ENCODE results near the gene IGSF9.

The IGSF9 gene

DNA sequence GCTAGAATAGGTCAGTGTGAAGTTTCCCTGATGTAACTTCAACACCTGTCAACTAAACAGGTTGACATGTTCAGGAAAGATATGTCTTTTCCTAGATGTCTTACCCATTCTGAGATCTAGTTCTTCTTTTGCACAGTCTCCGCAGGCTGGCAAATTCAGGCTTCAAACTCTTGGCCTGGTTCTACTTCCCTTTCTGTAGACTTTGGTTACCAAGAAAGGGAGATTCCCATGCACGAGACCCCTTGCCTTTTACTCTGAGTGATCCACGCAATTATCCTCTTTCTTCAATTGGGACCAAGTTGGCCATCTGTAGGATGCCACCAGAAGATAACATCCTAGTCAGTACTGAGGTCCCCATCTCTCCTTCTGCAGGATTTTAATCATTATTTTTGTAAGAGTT lies 47.5 kb downstream of the IGSF9 start:
- H3K27ac ChIP-seq (ENCODE audit: low read length), result no peak overlapping the region
- DNase-seq, result no peak
- H3K9me2 ChIP-seq (replicated peaks; ENCODE audit: insufficient read depth, low read length), result no peaks in the 10 kb centered on the region
- no peaks in the 10 kb centered on the region for H3F3A ChIP-seq (ENCODE audit: insufficient read depth, low read length)
- H3K4me1 ChIP-seq (ENCODE audit: low read length), result no peaks in the 10 kb centered on the region
- no peaks in the 10 kb centered on the region for H3K79me2 ChIP-seq (ENCODE audit: low read length)
- H2AFZ ChIP-seq (ENCODE audit: low read length), result no peak overlapping the region
- H3K27me3 ChIP-seq (replicated peaks; ENCODE audit: insufficient read depth, low read length), result no peaks in the 10 kb centered on the region
- H4K20me1 ChIP-seq (ENCODE audit: insufficient read depth, low read length), result no peaks in the 10 kb centered on the region
- no peaks in the 10 kb centered on the region for H3K9me3 ChIP-seq (replicated peaks; ENCODE audit: insufficient read depth, low read length)
- no peak overlapping the region for H3K4me2 ChIP-seq (ENCODE audit: low read depth, low read length)
- no peak overlapping the region for H3K4me3 ChIP-seq (ENCODE audit: low read length)
- no peaks in the 10 kb centered on the region for H3K36me3 ChIP-seq (replicated peaks; ENCODE audit: insufficient read depth, low read length)
- H3K9ac ChIP-seq (ENCODE audit: low read length), result no peak overlapping the region
- TF ChIP-seq EZH2 (optimal IDR thresholded peaks at IDR 0.05; ENCODE audit: low read depth, low read length) (no peak), EZH2phosphoT487 (IDR thresholded peaks at IDR 0.05; ENCODE audit: low read length) (no peak)
- TF ChIP-seq, protein P1, sequence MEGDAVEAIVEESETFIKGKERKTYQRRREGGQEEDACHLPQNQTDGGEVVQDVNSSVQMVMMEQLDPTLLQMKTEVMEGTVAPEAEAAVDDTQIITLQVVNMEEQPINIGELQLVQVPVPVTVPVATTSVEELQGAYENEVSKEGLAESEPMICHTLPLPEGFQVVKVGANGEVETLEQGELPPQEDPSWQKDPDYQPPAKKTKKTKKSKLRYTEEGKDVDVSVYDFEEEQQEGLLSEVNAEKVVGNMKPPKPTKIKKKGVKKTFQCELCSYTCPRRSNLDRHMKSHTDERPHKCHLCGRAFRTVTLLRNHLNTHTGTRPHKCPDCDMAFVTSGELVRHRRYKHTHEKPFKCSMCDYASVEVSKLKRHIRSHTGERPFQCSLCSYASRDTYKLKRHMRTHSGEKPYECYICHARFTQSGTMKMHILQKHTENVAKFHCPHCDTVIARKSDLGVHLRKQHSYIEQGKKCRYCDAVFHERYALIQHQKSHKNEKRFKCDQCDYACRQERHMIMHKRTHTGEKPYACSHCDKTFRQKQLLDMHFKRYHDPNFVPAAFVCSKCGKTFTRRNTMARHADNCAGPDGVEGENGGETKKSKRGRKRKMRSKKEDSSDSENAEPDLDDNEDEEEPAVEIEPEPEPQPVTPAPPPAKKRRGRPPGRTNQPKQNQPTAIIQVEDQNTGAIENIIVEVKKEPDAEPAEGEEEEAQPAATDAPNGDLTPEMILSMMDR (IDR thresholded peaks at IDR 0.05; ENCODE audit: low read length), result no peak

DNA sequence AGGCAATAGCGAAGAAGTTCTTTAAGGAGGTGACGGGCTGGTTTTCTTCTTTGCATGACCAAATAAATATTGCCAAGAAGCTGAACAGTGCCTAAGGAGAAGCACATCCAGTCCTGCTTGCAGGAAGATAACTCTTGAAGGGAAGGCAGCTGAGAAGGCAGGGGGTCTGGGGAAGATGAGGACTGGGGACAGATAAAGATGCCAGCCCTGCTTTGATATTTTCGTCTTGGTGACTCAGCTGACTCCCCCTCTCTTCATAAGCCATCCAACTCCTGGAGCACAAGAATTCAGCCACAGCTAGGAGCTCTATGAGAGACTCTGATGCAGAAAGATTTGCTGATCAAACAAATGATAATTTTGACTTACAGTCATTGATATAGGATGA lies 48.9 kb downstream of the IGSF9 start:
- DNase-seq, result no peak
- H3K4me3 ChIP-seq (ENCODE audit: low read length), result no peak overlapping the region
- no peak overlapping the region for H3K9ac ChIP-seq (ENCODE audit: low read length)
- no peak overlapping the region for H3K27ac ChIP-seq (ENCODE audit: low read length)
- H3F3A ChIP-seq (ENCODE audit: insufficient read depth, low read length), result no peaks in the 10 kb centered on the region
- H3K27me3 ChIP-seq (replicated peaks; ENCODE audit: insufficient read depth, low read length), result no peaks in the 10 kb centered on the region
- no peaks in the 10 kb centered on the region for H3K9me3 ChIP-seq (replicated peaks; ENCODE audit: insufficient read depth, low read length)
- TF ChIP-seq EZH2 (optimal IDR thresholded peaks at IDR 0.05; ENCODE audit: low read depth, low read length), result no peak
- no peak for TF ChIP-seq EZH2phosphoT487 (IDR thresholded peaks at IDR 0.05; ENCODE audit: low read length)
- TF ChIP-seq, protein P1 (IDR thresholded peaks at IDR 0.05; ENCODE audit: low read length), result no peak
- no peaks in the 10 kb centered on the region for H3K4me1 ChIP-seq (ENCODE audit: low read length)
- H2AFZ ChIP-seq (ENCODE audit: low read length), result no peak overlapping the region
- no peak overlapping the region for H3K4me2 ChIP-seq (ENCODE audit: low read depth, low read length)
- no peaks in the 10 kb centered on the region for H4K20me1 ChIP-seq (ENCODE audit: insufficient read depth, low read length)
- no peaks in the 10 kb centered on the region for H3K79me2 ChIP-seq (ENCODE audit: low read length)
- no peaks in the 10 kb centered on the region for H3K36me3 ChIP-seq (replicated peaks; ENCODE audit: insufficient read depth, low read length)
- no peaks in the 10 kb centered on the region for H3K9me2 ChIP-seq (replicated peaks; ENCODE audit: insufficient read depth, low read length)

DNA sequence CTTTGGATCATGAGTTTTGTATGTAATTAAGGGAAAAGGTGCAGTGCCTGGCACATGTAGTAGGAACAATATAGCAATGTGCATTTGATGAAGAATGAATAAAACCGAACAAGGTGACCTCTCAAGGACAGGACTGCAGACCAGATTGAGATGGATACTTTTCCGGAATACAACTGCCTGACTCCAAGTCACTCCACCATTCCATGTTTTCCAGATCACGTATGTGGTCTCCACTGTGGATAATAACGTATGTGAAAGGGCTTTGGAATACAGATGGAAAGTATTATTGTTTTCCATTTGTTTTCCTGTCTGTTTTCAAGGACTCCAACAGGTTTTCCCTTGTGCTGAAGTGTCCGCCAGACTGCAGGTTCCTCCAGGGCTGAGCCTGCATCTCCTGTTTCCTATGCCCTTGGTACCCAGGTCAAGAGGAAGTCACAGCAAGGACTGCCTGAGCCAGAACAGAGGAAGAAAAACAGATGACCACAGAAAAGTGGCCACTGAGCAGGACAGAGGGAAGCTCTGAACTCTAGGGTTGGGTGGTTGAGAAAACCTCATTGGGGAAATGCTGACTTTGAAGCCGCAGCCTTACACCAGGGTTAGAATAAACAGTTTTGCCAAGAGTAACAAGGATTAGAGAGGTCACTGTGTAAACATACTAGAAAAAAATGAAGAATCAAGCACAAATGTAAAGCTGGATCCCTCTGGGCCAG lies 49.4 kb downstream of the IGSF9 start:
- Histone ChIP-seq H3K4me1 (ENCODE audit: low read length) (peaks cover 5% of the 10 kb centered on the region; the same call in 1 of the 2 replicates), H3K9me3 (replicated peaks; ENCODE audit: insufficient read depth, low read length) (no peaks in the 10 kb centered on the region), H2AFZ (ENCODE audit: low read length) (no peak overlapping the region), H3K79me2 (ENCODE audit: low read length) (no peaks in the 10 kb centered on the region), H3K9ac (ENCODE audit: low read length) (no peak overlapping the region), H3K27ac (ENCODE audit: low read length) (no peak overlapping the region), H3F3A (ENCODE audit: insufficient read depth, low read length) (no peaks in the 10 kb centered on the region), H3K9me2 (replicated peaks; ENCODE audit: insufficient read depth, low read length) (no peaks in the 10 kb centered on the region), H3K27me3 (replicated peaks; ENCODE audit: insufficient read depth, low read length) (no peaks in the 10 kb centered on the region), H3K4me3 (ENCODE audit: low read length) (no peak overlapping the region), H3K36me3 (replicated peaks; ENCODE audit: insufficient read depth, low read length) (no peaks in the 10 kb centered on the region), H4K20me1 (ENCODE audit: insufficient read depth, low read length) (no peaks in the 10 kb centered on the region), H3K4me2 (ENCODE audit: low read depth, low read length) (no peak overlapping the region)
- TF ChIP-seq EZH2 (optimal IDR thresholded peaks at IDR 0.05; ENCODE audit: low read depth, low read length) (no peak), EZH2phosphoT487 (IDR thresholded peaks at IDR 0.05; ENCODE audit: low read length) (no peak)
- TF ChIP-seq, protein P1 (IDR thresholded peaks at IDR 0.05; ENCODE audit: low read length), result no peak
- no peak for DNase-seq

Data from MM.1S (cell line).